AG09319 (cell line): ENCODE measurements around the gene INTS2.
A peak's percentile ranks its signal among the peaks of the same experiment; 100 is the strongest.
"Not testable (repeated sequence)": the region's sequence is repeated elsewhere in the genome, so short reads cannot be mapped to it uniquely, and the experiment has no call there.

Experiments
- DNase-seq: peaks from one replicate; pipeline ENCODE4 v3.0.0-alpha.2; 2010; ENCODE audit warnings: low read depth; ENCODE audit errors: extremely low read depth
- TF ChIP-seq, protein P1 (sequence below): IDR thresholded peaks from 2 replicates; pipeline ENCODE4 v1.5.1; 2011; ENCODE audit warnings: low read depth, mild to moderate bottlenecking, inconsistent platforms, low read length, moderate library complexity

Gene INTS2

DNA sequence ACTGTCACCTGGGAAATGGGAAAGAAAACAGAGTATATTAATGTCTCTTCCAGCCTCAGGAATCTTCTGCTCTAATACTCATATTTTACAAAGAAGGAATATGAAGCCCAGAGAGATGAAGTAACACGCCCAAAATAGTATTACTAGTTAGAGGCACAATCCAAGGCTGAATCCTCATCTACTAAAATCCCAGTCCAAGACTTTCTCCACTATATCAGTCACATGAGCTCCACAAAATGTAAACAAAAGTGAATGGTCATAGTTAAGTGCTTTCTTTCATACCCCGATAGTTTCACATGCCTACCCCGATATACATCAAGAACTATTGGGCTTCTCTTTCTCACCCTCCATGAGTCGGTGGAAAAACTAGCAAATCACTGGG lies 965 bp downstream of the INTS2 start:
- TF ChIP-seq, protein P1, sequence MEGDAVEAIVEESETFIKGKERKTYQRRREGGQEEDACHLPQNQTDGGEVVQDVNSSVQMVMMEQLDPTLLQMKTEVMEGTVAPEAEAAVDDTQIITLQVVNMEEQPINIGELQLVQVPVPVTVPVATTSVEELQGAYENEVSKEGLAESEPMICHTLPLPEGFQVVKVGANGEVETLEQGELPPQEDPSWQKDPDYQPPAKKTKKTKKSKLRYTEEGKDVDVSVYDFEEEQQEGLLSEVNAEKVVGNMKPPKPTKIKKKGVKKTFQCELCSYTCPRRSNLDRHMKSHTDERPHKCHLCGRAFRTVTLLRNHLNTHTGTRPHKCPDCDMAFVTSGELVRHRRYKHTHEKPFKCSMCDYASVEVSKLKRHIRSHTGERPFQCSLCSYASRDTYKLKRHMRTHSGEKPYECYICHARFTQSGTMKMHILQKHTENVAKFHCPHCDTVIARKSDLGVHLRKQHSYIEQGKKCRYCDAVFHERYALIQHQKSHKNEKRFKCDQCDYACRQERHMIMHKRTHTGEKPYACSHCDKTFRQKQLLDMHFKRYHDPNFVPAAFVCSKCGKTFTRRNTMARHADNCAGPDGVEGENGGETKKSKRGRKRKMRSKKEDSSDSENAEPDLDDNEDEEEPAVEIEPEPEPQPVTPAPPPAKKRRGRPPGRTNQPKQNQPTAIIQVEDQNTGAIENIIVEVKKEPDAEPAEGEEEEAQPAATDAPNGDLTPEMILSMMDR: no peak

DNA sequence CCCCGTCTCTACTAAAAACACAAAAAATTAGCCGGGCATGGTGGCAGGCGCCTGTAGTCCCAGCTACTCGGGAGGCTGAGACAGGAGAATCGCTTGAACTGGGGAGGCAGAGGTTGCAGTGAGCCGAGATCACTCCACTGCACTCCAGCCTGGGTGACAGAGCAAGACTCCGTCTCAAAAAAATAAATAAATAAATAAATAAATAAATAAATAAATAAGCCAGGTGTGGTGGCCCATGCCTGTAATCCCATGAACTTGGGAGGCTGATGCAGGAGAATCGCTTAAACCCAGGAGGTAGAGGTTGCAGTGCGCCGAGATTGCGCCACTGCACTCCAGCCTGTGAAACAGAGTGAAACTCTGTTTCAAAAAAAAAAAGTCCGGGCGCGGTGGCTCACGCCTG lies 12.6 kb downstream of the INTS2 start:
- DNase-seq: not testable (repeated sequence)

More for the DNA sequence above, 965 bp downstream of the INTS2 start:
- DNase-seq: peak; percentile 7

DNA sequence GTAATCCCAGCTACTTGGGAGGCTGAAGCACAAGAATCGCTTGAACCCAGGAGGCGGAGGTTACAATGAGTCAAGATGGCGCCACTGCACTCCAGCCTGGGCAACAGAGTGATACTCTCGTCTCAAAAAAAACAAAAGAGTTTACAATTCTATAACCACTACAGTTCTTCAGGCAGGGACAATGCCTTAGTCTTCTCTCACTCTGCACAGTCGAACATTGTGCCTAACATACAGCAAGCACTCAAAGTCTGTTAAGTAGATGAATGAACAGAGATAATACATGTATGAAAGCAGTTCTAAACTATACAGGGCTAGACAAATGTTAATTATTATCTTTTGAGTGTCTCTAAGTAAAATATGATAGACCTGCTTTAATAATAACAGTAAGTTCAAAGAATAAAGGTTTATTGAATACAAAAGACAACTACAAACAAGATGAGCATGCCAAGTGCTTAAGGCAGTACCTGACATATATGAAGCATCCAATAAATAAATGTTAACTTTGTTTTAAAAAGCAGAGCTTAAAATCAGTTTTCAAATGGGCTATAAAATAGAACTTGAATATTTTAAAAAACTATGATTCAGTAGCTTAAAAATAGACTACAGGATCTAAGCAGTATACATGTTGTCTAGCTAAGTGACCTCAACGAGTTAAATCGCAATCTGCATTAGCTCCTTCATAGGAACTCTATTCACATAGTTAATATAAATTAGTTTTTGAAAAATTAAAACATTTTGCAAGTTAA lies 19.3 kb downstream of the INTS2 start:
- no peak for DNase-seq
- TF ChIP-seq, protein P1: no peak

DNA sequence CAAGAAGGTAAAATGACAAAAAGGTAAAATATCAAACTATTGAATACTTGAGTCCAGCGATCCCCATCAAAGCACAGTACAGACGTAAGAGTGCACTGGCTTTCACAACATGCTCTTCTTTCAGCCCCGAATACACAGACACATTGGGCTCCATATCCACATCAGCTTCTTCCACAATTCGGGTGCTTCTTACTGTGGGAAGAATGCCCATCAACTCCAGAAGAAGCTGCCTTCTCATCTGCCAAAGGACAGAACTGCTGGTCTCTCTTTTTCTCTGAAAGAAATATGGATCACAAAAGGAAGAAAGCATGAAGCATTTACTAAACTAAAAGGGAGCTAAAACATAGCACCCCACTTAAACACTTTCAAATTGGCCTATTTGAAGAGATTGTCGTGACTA lies 20.4 kb downstream of the INTS2 start:
- TF ChIP-seq, protein P1: no peak

DNA sequence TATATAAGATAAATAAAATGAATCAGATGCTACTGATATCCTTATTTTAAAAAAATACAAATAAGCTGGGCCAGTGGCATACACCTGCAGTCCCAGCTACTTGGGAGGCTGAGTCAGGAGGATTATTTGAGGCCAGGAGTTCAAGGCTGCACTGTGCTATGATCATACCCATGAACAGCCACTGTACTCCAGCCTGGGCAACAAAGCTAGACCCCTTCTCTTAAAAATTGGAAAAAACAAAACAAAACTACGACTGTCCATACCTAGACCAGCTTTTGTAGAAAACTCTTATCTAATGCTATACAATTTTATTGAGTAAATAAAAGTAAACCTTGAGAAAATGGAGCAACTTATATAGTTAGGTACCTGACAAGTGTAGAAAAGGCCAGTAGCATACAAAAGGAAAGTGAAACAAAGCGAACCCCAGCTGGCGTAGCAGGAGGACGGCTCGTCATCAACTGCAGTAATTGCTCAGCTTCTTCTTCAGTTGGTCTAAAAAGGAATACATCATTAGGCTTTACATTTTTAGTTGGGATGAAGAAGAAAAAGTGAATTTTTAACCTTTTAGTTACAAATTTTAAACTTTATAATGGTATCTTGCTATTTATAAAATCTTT lies 23.6 kb downstream of the INTS2 start:
- DNase-seq: no peak
- TF ChIP-seq, protein P1: no peak

More for the DNA sequence above, 20.4 kb downstream of the INTS2 start:
- no peak for DNase-seq

DNA sequence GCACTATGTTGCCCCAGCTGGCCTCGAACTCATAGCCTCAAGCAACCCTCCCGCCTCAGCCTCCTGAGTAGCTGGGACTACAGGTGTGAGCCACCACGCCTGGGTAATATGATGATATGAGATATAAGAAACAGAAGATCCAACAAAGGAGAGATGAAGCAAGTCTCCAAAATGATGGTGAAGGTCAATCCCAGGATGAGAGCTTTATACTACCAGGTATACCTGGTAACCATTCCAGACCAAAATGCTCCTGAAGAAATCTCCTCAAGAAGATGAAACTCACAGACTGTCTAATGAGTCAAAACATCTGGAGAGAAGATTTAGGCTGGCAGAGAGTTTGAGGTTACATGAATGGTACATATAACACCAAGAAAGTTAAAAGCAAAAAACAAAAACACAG lies 24.5 kb downstream of the INTS2 start:
- no peak for DNase-seq
- TF ChIP-seq, protein P1: no peak

DNA sequence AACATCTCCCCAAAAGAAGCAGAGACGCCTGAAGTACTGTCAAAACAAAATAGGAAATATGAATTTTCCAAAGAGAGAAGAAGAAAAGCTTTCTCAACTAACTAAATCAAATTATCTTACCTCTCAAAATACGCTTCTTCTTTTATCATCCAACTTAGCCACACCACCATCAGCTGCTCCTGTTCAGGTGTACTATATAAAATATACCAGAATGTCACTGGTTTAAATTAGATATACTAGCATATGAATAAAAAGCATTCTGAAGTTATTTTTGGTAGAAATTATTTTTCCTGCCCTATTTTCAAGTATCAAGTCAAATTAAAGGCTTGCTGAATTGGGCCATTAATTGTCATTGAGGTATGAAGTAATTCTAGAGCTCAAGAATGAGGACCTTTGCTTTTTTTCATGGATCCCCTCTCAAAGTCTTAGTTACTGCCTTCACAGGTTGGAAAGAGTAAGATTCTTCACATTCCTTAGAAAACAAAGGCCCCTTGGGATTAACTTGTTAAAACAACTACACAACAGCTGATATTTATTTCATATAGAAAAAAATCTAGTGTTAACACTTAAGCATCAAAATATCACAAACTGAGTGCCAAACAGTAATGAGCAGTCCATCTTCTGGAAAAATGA lies 30.1 kb downstream of the INTS2 start:
- DNase-seq: no peak
- TF ChIP-seq, protein P1: no peak
